Neural progenitor cell (in vitro differentiated cells): ENCODE data around the gene NBAS. TPM values are rescaled to one million over a fixed set of nuclear protein-coding genes. Genes with fewer than 3 reads are reported as not detected.

ENCODE experiments used
- DNase-seq: peaks from one replicate; pipeline ENCODE4 v3.0.0-alpha.2; 2016; ENCODE audit warnings: low spot score
- H2AFZ ChIP-seq: fragments of 200-600 bp; sonication (generic); replicated peaks from 2 replicates; pipeline ENCODE4 v1.6.1; 2016; ENCODE audit warnings: antibody characterized with exemption
- H3F3A ChIP-seq: fragments of 200-600 bp; sonication (generic); 2 replicates; pipeline ENCODE4 v1.6.1; 2016; ENCODE audit warnings: antibody characterized with exemption, low read depth
- H3K27ac ChIP-seq: fragments of 200-600 bp; sonication (generic); 2 replicates; pipeline ENCODE4 v1.5.1; 2016; ENCODE audit warnings: mild to moderate bottlenecking
- H3K27me3 ChIP-seq: fragments of 200-600 bp; sonication (generic); 2 replicates; pipeline ENCODE4 v1.6.1; 2016; ENCODE audit warnings: mild to moderate bottlenecking, moderate library complexity
- H3K36me3 ChIP-seq: fragments of 200-600 bp; sonication (generic); 2 replicates; pipeline ENCODE4 v1.5.1; 2016
- H3K4me1 ChIP-seq: fragments of 200-600 bp; sonication (generic); 2 replicates; pipeline ENCODE4 v1.6.1; 2016; ENCODE audit warnings: mixed run types
- H3K4me2 ChIP-seq: fragments of 200-600 bp; sonication (generic); 2 replicates; pipeline ENCODE4 v1.6.1; 2016
- H3K4me3 ChIP-seq: fragments of 200-600 bp; sonication (generic); 2 replicates; pipeline ENCODE4 v1.5.1; 2016
- H3K79me2 ChIP-seq: fragments of 200-600 bp; sonication (generic); 2 replicates; pipeline ENCODE4 v1.6.1; 2016; ENCODE audit warnings: low read depth
- H3K9ac ChIP-seq: fragments of 200-600 bp; sonication (generic); 2 replicates; pipeline ENCODE4 v1.6.1; 2016
- H3K9me3 ChIP-seq: fragments of 200-600 bp; sonication (generic); 2 replicates; pipeline ENCODE4 v1.5.1; 2016; ENCODE audit warnings: low read depth
- H4K20me1 ChIP-seq: fragments of 200-600 bp; sonication (generic); 2 replicates; pipeline ENCODE4 v1.6.1; 2016; ENCODE audit warnings: low read depth
- H3K27ac Mint-ChIP-seq: 3 replicates; pipeline ENCODE4 v1.8.0; 2021; ENCODE audit warnings: mixed read lengths
- H3K27me3 Mint-ChIP-seq: 2 replicates; pipeline ENCODE4 v1.8.0; 2022; ENCODE audit warnings: low read depth, mild to moderate bottlenecking, inconsistent platforms, moderate library complexity, mixed read lengths; ENCODE audit not compliant: insufficient read depth
- H3K36me3 Mint-ChIP-seq: 3 replicates; pipeline ENCODE4 v1.8.0; 2021; ENCODE audit warnings: mixed read lengths
- H3K4me1 Mint-ChIP-seq: 3 replicates; pipeline ENCODE4 v1.8.0; 2021; ENCODE audit warnings: mixed read lengths
- H3K4me3 Mint-ChIP-seq: 3 replicates; pipeline ENCODE4 v1.8.0; 2021; ENCODE audit warnings: mild to moderate bottlenecking, moderate library complexity, mixed read lengths
- H3K9me3 Mint-ChIP-seq: 3 replicates; pipeline ENCODE4 v1.8.0; 2020; ENCODE audit warnings: mixed read lengths
- EZH2 ChIP-seq: fragments of 200-600 bp; sonication (generic); IDR thresholded peaks from 2 replicates; pipeline ENCODE4 v1.6.1; 2017; ENCODE audit warnings: antibody characterized with exemption, mild to moderate bottlenecking, moderate library complexity
- EZH2phosphoT487 ChIP-seq: fragments of 200-600 bp; sonication (generic); IDR thresholded peaks from 2 replicates; pipeline ENCODE4 v1.6.1; 2017; ENCODE audit warnings: antibody characterized with exemption
- total RNA-seq: library from RNA; depleted of rRNA; stranded (reverse); fragments of >200 nt; gene quantifications from 2 replicates; pipeline ENCODE4 v1.2.3, GENCODE V29; 2015; ENCODE audit warnings: low replicate concordance
- TF ChIP-seq, protein P1 (sequence below): fragments of 200-600 bp; sonication (generic); IDR thresholded peaks from 2 replicates; pipeline ENCODE4 v1.5.1; 2017; ENCODE audit warnings: antibody characterized with exemption, mild to moderate bottlenecking

NBAS gene
- total RNA-seq, 1 donor from 2014 or later: 58.0 TPM

GRCh38 chr2:15570104-15570503 lies 9.0 kb upstream of the NBAS start:
- TF ChIP-seq, protein P1, sequence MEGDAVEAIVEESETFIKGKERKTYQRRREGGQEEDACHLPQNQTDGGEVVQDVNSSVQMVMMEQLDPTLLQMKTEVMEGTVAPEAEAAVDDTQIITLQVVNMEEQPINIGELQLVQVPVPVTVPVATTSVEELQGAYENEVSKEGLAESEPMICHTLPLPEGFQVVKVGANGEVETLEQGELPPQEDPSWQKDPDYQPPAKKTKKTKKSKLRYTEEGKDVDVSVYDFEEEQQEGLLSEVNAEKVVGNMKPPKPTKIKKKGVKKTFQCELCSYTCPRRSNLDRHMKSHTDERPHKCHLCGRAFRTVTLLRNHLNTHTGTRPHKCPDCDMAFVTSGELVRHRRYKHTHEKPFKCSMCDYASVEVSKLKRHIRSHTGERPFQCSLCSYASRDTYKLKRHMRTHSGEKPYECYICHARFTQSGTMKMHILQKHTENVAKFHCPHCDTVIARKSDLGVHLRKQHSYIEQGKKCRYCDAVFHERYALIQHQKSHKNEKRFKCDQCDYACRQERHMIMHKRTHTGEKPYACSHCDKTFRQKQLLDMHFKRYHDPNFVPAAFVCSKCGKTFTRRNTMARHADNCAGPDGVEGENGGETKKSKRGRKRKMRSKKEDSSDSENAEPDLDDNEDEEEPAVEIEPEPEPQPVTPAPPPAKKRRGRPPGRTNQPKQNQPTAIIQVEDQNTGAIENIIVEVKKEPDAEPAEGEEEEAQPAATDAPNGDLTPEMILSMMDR: no peak
- TF ChIP-seq EZH2 (no peak), EZH2phosphoT487 (no peak)
- Mint-ChIP-seq H3K36me3 (no peaks in the 10 kb centered on the region), H3K4me3 (no peak overlapping the region), H3K27me3 (peaks cover 2% of the 10 kb centered on the region), H3K9me3 (no peaks in the 10 kb centered on the region), H3K4me1 (peaks cover 13% of the 10 kb centered on the region), H3K27ac (peak overlapping the region; percentile 79)
- no peaks in the 10 kb centered on the region for H3K9me3 ChIP-seq
- peak overlapping the region; percentile 11 for H3K27ac ChIP-seq
- H4K20me1 ChIP-seq: no peaks in the 10 kb centered on the region
- no peak for DNase-seq
- H3K4me1 ChIP-seq: peaks cover 13% of the 10 kb centered on the region
- no peaks in the 10 kb centered on the region for H3K36me3 ChIP-seq
- peak overlapping the region; percentile 40 for H3K4me2 ChIP-seq
- no peaks in the 10 kb centered on the region for H3K79me2 ChIP-seq
- no peaks in the 10 kb centered on the region for H3K27me3 ChIP-seq
- H3F3A ChIP-seq: no peaks in the 10 kb centered on the region
- H3K4me3 ChIP-seq: no peak overlapping the region
- no peak overlapping the region for H3K9ac ChIP-seq
- peak overlapping the region; percentile 91 for H2AFZ ChIP-seq

- no peak overlapping the region for H3K27ac Mint-ChIP-seq
- no peak overlapping the region for H3K4me2 ChIP-seq
- no peaks in the 10 kb centered on the region for H3K36me3 Mint-ChIP-seq
Measured at GRCh38 chr2:15568874-15569273, 7.7 kb upstream of the NBAS start.

DNA sequence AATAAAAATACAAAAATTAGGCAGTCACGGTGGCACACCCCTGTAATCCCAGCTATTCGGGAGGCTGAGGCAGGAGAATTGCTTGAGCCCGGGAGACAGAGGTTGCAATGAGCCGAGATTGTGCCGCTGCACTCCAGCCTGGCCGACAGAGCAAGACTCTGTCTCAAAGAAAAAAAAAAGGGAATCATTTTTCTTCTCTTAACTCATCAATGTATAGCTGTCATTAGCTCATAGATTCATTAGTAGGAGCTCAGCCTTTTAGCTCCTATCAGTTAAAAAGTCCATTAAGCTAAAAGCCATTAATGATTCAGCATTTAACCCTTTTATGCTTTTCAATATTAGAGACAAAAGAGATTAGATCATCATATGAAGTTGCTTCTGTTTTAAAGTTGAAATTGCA lies 5.8 kb upstream of the NBAS start:
- H3K9me3 ChIP-seq: no peaks in the 10 kb centered on the region
- no peaks in the 10 kb centered on the region for H4K20me1 ChIP-seq
- H3F3A ChIP-seq: peaks cover 1% of the 10 kb centered on the region
- no peak overlapping the region for H3K4me2 ChIP-seq
- Mint-ChIP-seq H3K36me3 (no peaks in the 10 kb centered on the region), H3K4me1 (peaks cover 27% of the 10 kb centered on the region), H3K9me3 (no peaks in the 10 kb centered on the region), H3K27me3 (peaks cover 6% of the 10 kb centered on the region), H3K27ac (no peak overlapping the region), H3K4me3 (no peak overlapping the region)
- no peak overlapping the region for H3K9ac ChIP-seq
- H3K79me2 ChIP-seq: no peaks in the 10 kb centered on the region
- no peak overlapping the region for H3K27ac ChIP-seq
- H3K4me1 ChIP-seq: peaks cover 19% of the 10 kb centered on the region
- no peak overlapping the region for H3K4me3 ChIP-seq
- H2AFZ ChIP-seq: no peak overlapping the region
- TF ChIP-seq, protein P1: no peak
- TF ChIP-seq EZH2phosphoT487 (no peak), EZH2 (no peak)
- no peaks in the 10 kb centered on the region for H3K27me3 ChIP-seq
- H3K36me3 ChIP-seq: no peaks in the 10 kb centered on the region
- no peak for DNase-seq

More at GRCh38 chr2:15568874-15569273, 7.7 kb upstream of the NBAS start:
- TF ChIP-seq, protein P1: no peak
- no peak for TF ChIP-seq EZH2phosphoT487
- no peak for TF ChIP-seq EZH2
- Histone ChIP-seq H3K27ac (no peak overlapping the region), H3K79me2 (no peaks in the 10 kb centered on the region), H3K36me3 (no peaks in the 10 kb centered on the region), H3K4me1 (peaks cover 13% of the 10 kb centered on the region), H4K20me1 (no peaks in the 10 kb centered on the region), H3F3A (no peaks in the 10 kb centered on the region), H2AFZ (no peak overlapping the region), H3K4me3 (no peak overlapping the region), H3K9me3 (no peaks in the 10 kb centered on the region), H3K9ac (no peak overlapping the region), H3K27me3 (no peaks in the 10 kb centered on the region)
- H3K27me3 Mint-ChIP-seq: peaks cover 4% of the 10 kb centered on the region
- DNase-seq: no peak
- no peak overlapping the region for H3K4me3 Mint-ChIP-seq
- H3K9me3 Mint-ChIP-seq: no peaks in the 10 kb centered on the region
- peaks cover 13% of the 10 kb centered on the region for H3K4me1 Mint-ChIP-seq
